Hematopoietic multipotent progenitor cell treated with erythropoietin and hydrocortisone succinate and interleukin-3 and kit ligand, for 15 days (in vitro differentiated cells): ENCODE data around the gene DNAJC21.
"Not testable (repeated sequence)": the region's sequence is repeated elsewhere in the genome, so short reads cannot be mapped to it uniquely, and the experiment has no call there.

ENCODE experiments used
- DNase-seq: peaks from one replicate; pipeline ENCODE4 v3.0.0-alpha.2; 2015; ENCODE audit warnings: low spot score

Gene DNAJC21

GRCh38 chr5:34923694-34924461 lies 5.5 kb upstream of the DNAJC21 start:
- DNase-seq, result peak; percentile 88

GRCh38 chr5:34924462-34924765 lies 4.9 kb upstream of the DNAJC21 start:
- DNase-seq, result no peak

GRCh38 chr5:34926318-34926888 lies 3.0 kb upstream of the DNAJC21 start:
- no peak for DNase-seq

GRCh38 chr5:34927785-34928184 lies 1.6 kb upstream of the DNAJC21 start:
- no peak for DNase-seq

GRCh38 chr5:34928267-34928666 lies 1.1 kb upstream of the DNAJC21 start:
- DNase-seq, result no peak

GRCh38 chr5:34929720-34930461 lies 532 bp downstream of the DNAJC21 start:
- peak; percentile 72 for DNase-seq

GRCh38 chr5:34930462-34930844 lies 1.1 kb downstream of the DNAJC21 start:
- peak; percentile 29 for DNase-seq

- no peak for DNase-seq
These were observed 1.5 kb downstream of the DNAJC21 start for GRCh38 chr5:34930870-34931269.

- DNase-seq, result no peak
These were observed 3.6 kb downstream of the DNAJC21 start for GRCh38 chr5:34932947-34933346.

- DNase-seq, result no peak
These were observed 12.6 kb downstream of the DNAJC21 start for GRCh38 chr5:34941936-34942335.

GRCh38 chr5:34944044-34944443 lies 14.7 kb downstream of the DNAJC21 start:
- no peak for DNase-seq

- DNase-seq, result no peak
These were observed 15.2 kb downstream of the DNAJC21 start for GRCh38 chr5:34944460-34945047.

GRCh38 chr5:34957321-34957720 lies 28.0 kb downstream of the DNAJC21 start:
- no peak for DNase-seq

GRCh38 chr5:34957857-34958690 lies 28.7 kb downstream of the DNAJC21 start:
- peak; percentile 17 for DNase-seq

- DNase-seq, result no peak
These were observed 30.0 kb downstream of the DNAJC21 start for GRCh38 chr5:34959323-34959722.

GRCh38 chr5:34967540-34967939 lies 38.2 kb downstream of the DNAJC21 start:
- DNase-seq, result no peak

GRCh38 chr5:34968258-34968657 lies 38.9 kb downstream of the DNAJC21 start:
- DNase-seq, result no peak

GRCh38 chr5:34970552-34970951 lies 41.2 kb downstream of the DNAJC21 start:
- no peak for DNase-seq

- not testable (repeated sequence) for DNase-seq
These were observed 42.3 kb downstream of the DNAJC21 start for GRCh38 chr5:34971655-34972054.

- DNase-seq, result no peak
These were observed 47.0 kb downstream of the DNAJC21 start for GRCh38 chr5:34976347-34976746.

GRCh38 chr5:34977934-34978613 lies 48.7 kb downstream of the DNAJC21 start:
- no peak for DNase-seq
